OCI-LY1 (cell line): ENCODE measurements around the gene BTN1A1.

Source experiments
- CTCF ChIP-seq: fragments of 200-600 bp; sonication (generic), shearing (Covaris generic); IDR thresholded peaks from 2 replicates; pipeline ENCODE4 v1.5.1; 2017; ENCODE audit warnings: mild to moderate bottlenecking, antibody characterized with exemption, low read length, moderate library complexity, mixed read lengths
- EZH2 ChIP-seq: fragments of 200-600 bp; sonication (generic), shearing (Covaris generic); IDR thresholded peaks from 2 replicates; pipeline ENCODE4 v1.8.0; 2017; ENCODE audit warnings: borderline replicate concordance, mixed run types, mild to moderate bottlenecking, antibody characterized with exemption, low read length, moderate library complexity, mixed read lengths

GRCh38 chr6:26471970-26472369, 28.1 kb upstream of the BTN1A1 start:
- TF ChIP-seq CTCF (no peak), EZH2 (no peak)
